ENCODE results near the gene DCAF6.

GRCh38 chr1:167900907-167901306 lies 35.6 kb upstream of the DCAF6 start:
- TF ChIP-seq POLR2A (IDR thresholded peaks at IDR 0.05) (no peak), CTCF (IDR thresholded peaks at IDR 0.05) (no peak)
